SK-N-SH (cell line): Measurements from ENCODE around the gene PPIP5K2.

Experiments
- CTCF ChIP-seq: fragments of 200-600 bp; sonication (generic); IDR thresholded peaks from 2 replicates; pipeline ENCODE4 v1.6.1; 2017; ENCODE audit warnings: antibody characterized with exemption, mild to moderate bottlenecking, moderate library complexity
- EZH2phosphoT487 ChIP-seq: fragments of 200-600 bp; sonication (generic); IDR thresholded peaks from 2 replicates; pipeline ENCODE4 v1.6.1; 2017; ENCODE audit warnings: low read depth, mixed run types, mild to moderate bottlenecking, antibody characterized with exemption, moderate library complexity, borderline replicate concordance
- SMC3 ChIP-seq: IDR thresholded peaks from 2 replicates; pipeline ENCODE4 v1.6.1; 2012; ENCODE audit warnings: low read depth, low read length, improper control_type of control experiment

- TF ChIP-seq CTCF (no peak), EZH2phosphoT487 (no peak), SMC3 (no peak)
Measured at GRCh38 chr5:103117471-103117991, 2.6 kb upstream of the PPIP5K2 start.
